Astrocyte (in vitro differentiated cells and primary cell): Measurements from ENCODE around the gene RAB11FIP5. TPM values are rescaled to one million over a fixed set of nuclear protein-coding genes. Genes with fewer than 3 reads are reported as not detected.

ENCODE experiments used
- DNase-seq: peaks from one replicate; pipeline ENCODE4 v3.0.0-alpha.2; 2010; ENCODE audit warnings: low read depth
- FAIRE-seq: peaks from 2 replicates; lab custom pipeline; 2011; peaks lifted over from hg19 to GRCh38; lab: Jason Lieb, UNC
- H2AFZ ChIP-seq: 2 replicates; pipeline ENCODE4 v1.6.0; 2012; ENCODE audit warnings: low read depth, low read length, inconsistent platforms
- H3K27ac ChIP-seq: 2 replicates; pipeline ENCODE4 v1.5.1; 2011; ENCODE audit warnings: low read depth, low read length, inconsistent platforms
- H3K27me3 ChIP-seq: 2 replicates; pipeline ENCODE4 v1.6.0; 2011; ENCODE audit warnings: low read length, inconsistent platforms; ENCODE audit not compliant: insufficient read depth
- H3K36me3 ChIP-seq: 2 replicates; pipeline ENCODE4 v1.5.1; 2011; ENCODE audit warnings: low read length, inconsistent platforms; ENCODE audit not compliant: insufficient read depth
- H3K4me1 ChIP-seq: 2 replicates; pipeline ENCODE4 v1.5.1; 2011; ENCODE audit warnings: low read length, inconsistent platforms; ENCODE audit not compliant: insufficient read depth
- H3K4me2 ChIP-seq: 2 replicates; pipeline ENCODE4 v1.6.0; 2012; ENCODE audit warnings: low read length, inconsistent platforms
- H3K4me3 ChIP-seq: 2 replicates; pipeline ENCODE4 v1.5.1; 2011; ENCODE audit warnings: low read depth, mild to moderate bottlenecking, low read length, inconsistent platforms; ENCODE audit not compliant: insufficient read depth
- H3K79me2 ChIP-seq: 2 replicates; pipeline ENCODE4 v1.6.0; 2012; ENCODE audit warnings: mild to moderate bottlenecking, low read length, inconsistent platforms; ENCODE audit not compliant: insufficient read depth
- H3K9ac ChIP-seq: 2 replicates; pipeline ENCODE4 v1.6.0; 2012; ENCODE audit warnings: mild to moderate bottlenecking, low read length, inconsistent platforms
- H3K9me3 ChIP-seq: 2 replicates; pipeline ENCODE4 v1.5.1; 2012; ENCODE audit warnings: low read depth, mild to moderate bottlenecking, low read length, inconsistent platforms; ENCODE audit not compliant: insufficient read depth
- H4K20me1 ChIP-seq: 2 replicates; pipeline ENCODE4 v1.6.0; 2012; ENCODE audit warnings: low read length, inconsistent platforms; ENCODE audit not compliant: insufficient read depth
- H3K27ac Mint-ChIP-seq: one replicate; pipeline ENCODE4 v1.8.0; 2021; ENCODE audit warnings: mild to moderate bottlenecking, mixed read lengths; ENCODE audit not compliant: unreplicated experiment
- H3K27me3 Mint-ChIP-seq: one replicate; pipeline ENCODE4 v1.8.0; 2021; ENCODE audit warnings: low read depth, mixed read lengths; ENCODE audit not compliant: unreplicated experiment
- H3K36me3 Mint-ChIP-seq: one replicate; pipeline ENCODE4 v1.8.0; 2021; ENCODE audit warnings: low read depth, mixed read lengths; ENCODE audit not compliant: unreplicated experiment
- H3K4me1 Mint-ChIP-seq: one replicate; pipeline ENCODE4 v1.8.0; 2021; ENCODE audit warnings: low read depth, mixed read lengths; ENCODE audit not compliant: unreplicated experiment
- H3K4me3 Mint-ChIP-seq: one replicate; pipeline ENCODE4 v1.8.0; 2021; ENCODE audit warnings: mild to moderate bottlenecking, moderate library complexity, mixed read lengths; ENCODE audit not compliant: unreplicated experiment
- H3K9me3 Mint-ChIP-seq: one replicate; pipeline ENCODE4 v1.8.0; 2021; ENCODE audit warnings: mild to moderate bottlenecking, mixed read lengths; ENCODE audit not compliant: unreplicated experiment
- EZH2 ChIP-seq: IDR thresholded peaks from 2 replicates; pipeline ENCODE4 v1.6.1; 2012; ENCODE audit warnings: mild to moderate bottlenecking, low read length, inconsistent platforms; ENCODE audit not compliant: insufficient read depth
- total RNA-seq: library from RNA; stranded (reverse); gene quantifications from 2 replicates; pipeline ENCODE4 v1.2.1, GENCODE V29; 2021
- TF ChIP-seq, protein P1 (sequence below): IDR thresholded peaks from 2 replicates; pipeline ENCODE4 v1.5.1; 2011; ENCODE audit warnings: low read depth, mild to moderate bottlenecking, inconsistent platforms, low read length, moderate library complexity; ENCODE audit not compliant: insufficient read depth

The RAB11FIP5 gene
- total RNA-seq, 1 donor from 2014 or later = 56.0 TPM

DNA sequence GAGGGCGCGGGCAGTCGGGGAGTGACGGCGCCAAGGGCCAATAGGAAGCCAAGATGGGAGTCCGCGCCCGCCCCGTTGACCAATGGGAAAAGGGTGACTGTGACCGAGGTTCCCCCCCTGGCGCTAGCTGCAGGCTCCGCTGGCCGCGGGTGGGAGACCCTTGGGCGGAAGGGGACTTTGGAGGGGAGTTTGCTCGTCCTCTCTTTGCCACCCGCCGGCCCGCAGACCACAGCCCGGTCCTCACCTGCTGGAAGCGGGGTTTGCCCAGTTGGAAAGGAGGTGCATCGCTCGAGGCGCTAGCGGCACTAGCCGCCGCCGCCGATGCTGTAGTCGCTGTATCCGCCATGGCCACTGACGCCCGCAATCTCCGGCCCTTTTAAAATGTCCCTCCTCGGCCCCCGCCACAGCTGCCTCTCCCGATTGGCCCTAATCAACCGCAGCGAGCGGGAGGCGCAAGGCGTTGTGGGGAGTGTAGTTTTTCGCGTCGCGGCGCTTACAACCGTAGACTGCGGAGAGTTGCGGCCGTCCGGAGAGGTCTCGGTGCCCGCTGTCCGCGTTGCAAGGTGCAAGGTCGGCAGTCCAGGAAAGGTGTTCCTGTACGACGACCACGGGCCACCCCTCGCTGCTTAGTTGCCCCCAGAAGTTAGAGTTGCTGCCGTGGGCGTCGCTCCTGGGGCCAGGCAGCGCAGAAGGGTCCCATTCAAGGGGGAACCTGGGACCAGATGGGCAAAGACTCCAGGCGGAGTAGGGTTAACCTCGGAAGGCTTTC, 41.2 kb downstream of the RAB11FIP5 start, which contains the start of gene SFXN5:
Gene SFXN5 (minus strand): TSS at position 353 of the 769 bp plus-strand sequence. CDS start 7 bp downstream, at position 346.
- H3K4me1 Mint-ChIP-seq = peaks cover 20% of the 10 kb centered on the region
- peaks cover 22% of the 10 kb centered on the region for H3K4me1 ChIP-seq
- H3K36me3 Mint-ChIP-seq = peaks cover 15% of the 10 kb centered on the region
- no peaks in the 10 kb centered on the region for H3K27me3 ChIP-seq
- H3K9ac ChIP-seq = peak within 1 kb of the TSS; percentile 94
- FAIRE-seq (no peak), DNase-seq (peak; percentile 91)
- peaks cover 44% of the 10 kb centered on the region for H3K79me2 ChIP-seq
- H3K4me3 ChIP-seq = peak within 1 kb of the TSS; percentile 70
- peak within 1 kb of the TSS; percentile 91 for H3K4me3 Mint-ChIP-seq
- H3K4me2 ChIP-seq = peak within 1 kb of the TSS; percentile 99
- peak within 1 kb of the TSS; percentile 91 for H3K27ac Mint-ChIP-seq
- peak within 1 kb of the TSS; percentile 73 for H2AFZ ChIP-seq
- no peaks in the 10 kb centered on the region for H3K9me3 ChIP-seq
- H3K36me3 ChIP-seq = peaks cover 10% of the 10 kb centered on the region
- TF ChIP-seq, protein P1, sequence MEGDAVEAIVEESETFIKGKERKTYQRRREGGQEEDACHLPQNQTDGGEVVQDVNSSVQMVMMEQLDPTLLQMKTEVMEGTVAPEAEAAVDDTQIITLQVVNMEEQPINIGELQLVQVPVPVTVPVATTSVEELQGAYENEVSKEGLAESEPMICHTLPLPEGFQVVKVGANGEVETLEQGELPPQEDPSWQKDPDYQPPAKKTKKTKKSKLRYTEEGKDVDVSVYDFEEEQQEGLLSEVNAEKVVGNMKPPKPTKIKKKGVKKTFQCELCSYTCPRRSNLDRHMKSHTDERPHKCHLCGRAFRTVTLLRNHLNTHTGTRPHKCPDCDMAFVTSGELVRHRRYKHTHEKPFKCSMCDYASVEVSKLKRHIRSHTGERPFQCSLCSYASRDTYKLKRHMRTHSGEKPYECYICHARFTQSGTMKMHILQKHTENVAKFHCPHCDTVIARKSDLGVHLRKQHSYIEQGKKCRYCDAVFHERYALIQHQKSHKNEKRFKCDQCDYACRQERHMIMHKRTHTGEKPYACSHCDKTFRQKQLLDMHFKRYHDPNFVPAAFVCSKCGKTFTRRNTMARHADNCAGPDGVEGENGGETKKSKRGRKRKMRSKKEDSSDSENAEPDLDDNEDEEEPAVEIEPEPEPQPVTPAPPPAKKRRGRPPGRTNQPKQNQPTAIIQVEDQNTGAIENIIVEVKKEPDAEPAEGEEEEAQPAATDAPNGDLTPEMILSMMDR = no peak
- TF ChIP-seq EZH2 = no peak
- H3K27ac ChIP-seq = peak within 1 kb of the TSS; percentile 81
- H3K27me3 Mint-ChIP-seq = no peaks in the 10 kb centered on the region
- H4K20me1 ChIP-seq = peaks cover 54% of the 10 kb centered on the region
- no peaks in the 10 kb centered on the region for H3K9me3 Mint-ChIP-seq

DNA sequence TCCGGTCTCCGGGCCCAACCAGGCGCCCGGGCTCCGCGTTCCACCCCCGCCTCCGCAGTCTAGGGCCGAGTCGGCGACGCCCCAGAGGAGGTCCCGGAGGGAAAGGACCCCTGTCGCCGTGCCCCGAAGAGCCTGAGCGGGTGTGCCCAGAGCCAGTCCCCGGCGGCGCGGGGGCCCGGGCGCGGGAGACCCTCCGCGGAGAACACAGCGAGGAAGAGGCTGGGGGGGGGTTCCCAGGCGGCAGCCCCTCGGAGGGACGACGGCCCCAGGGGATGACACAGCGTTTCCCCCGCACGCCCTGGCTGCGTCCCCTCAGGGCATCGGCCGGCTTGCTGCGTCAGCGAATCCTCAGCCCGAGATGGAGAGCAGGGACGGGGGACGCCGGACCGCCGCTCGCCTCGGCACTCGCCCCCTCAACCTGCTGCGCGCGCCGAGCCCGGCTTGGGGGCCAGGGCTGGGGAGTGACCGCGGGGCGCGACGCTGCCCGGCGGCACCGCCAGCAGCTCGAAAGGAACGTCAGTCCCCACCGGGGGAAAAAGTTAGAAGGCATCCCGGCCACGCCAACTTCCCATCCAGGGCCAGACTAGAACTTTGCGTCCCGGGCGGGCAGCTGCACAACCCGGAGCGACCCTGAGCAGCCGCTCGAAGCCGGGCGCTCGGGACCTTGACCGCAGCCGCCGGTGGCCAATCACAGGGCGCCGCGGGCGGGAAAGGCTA, 41.9 kb downstream of the RAB11FIP5 start:
- Histone ChIP-seq H3K4me3 (peak overlapping the region; percentile 70), H3K27me3 (no peaks in the 10 kb centered on the region), H3K4me2 (peak overlapping the region; percentile 99), H2AFZ (peak overlapping the region; percentile 69), H4K20me1 (peaks cover 47% of the 10 kb centered on the region), H3K9ac (peak overlapping the region; percentile 94), H3K36me3 (peaks cover 10% of the 10 kb centered on the region), H3K9me3 (no peaks in the 10 kb centered on the region), H3K79me2 (peaks cover 49% of the 10 kb centered on the region), H3K4me1 (peaks cover 22% of the 10 kb centered on the region), H3K27ac (peak overlapping the region; percentile 81)
- Mint-ChIP-seq H3K27ac (no peak overlapping the region), H3K36me3 (peaks cover 13% of the 10 kb centered on the region), H3K27me3 (no peaks in the 10 kb centered on the region), H3K4me3 (peak overlapping the region; percentile 91), H3K9me3 (no peaks in the 10 kb centered on the region), H3K4me1 (peaks cover 20% of the 10 kb centered on the region)
- DNase-seq = no peak
- TF ChIP-seq, protein P1 = no peak
- TF ChIP-seq EZH2 = no peak
- no peak for FAIRE-seq
